Glomerular visceral epithelial cell (primary cell): ENCODE measurements around the gene STAC2.
"Not testable (repeated sequence)": the region's sequence is repeated elsewhere in the genome, so short reads cannot be mapped to it uniquely, and the experiment has no call there.

Source experiments
- DNase-seq: peaks from one replicate; pipeline ENCODE4 v3.0.0-alpha.2; 2016; ENCODE audit errors: extremely low spot score

The STAC2 gene

GRCh38 chr17:39186481-39187002 lies 39.2 kb downstream of the STAC2 start:
- no peak for DNase-seq

- no peak for DNase-seq
Measured at GRCh38 chr17:39183720-39184119, 42.0 kb downstream of the STAC2 start.

GRCh38 chr17:39183045-39183444 lies 42.7 kb downstream of the STAC2 start:
- no peak for DNase-seq

GRCh38 chr17:39181303-39181702 lies 44.4 kb downstream of the STAC2 start:
- no peak for DNase-seq

- DNase-seq, result no peak
Measured at GRCh38 chr17:39178536-39178935, 47.2 kb downstream of the STAC2 start.

GRCh38 chr17:39177256-39177655 lies 48.5 kb downstream of the STAC2 start:
- DNase-seq, result no peak

GRCh38 chr17:39175695-39176093 lies 50.1 kb downstream of the STAC2 start:
- no peak for DNase-seq

- DNase-seq, result peak; percentile 48
Measured at GRCh38 chr17:39174920-39175694, 50.6 kb downstream of the STAC2 start.

GRCh38 chr17:39173526-39174274 lies 52.0 kb downstream of the STAC2 start:
- no peak for DNase-seq

- no peak for DNase-seq
Measured at GRCh38 chr17:39173080-39173479, 52.7 kb downstream of the STAC2 start.

GRCh38 chr17:39171933-39172332 lies 53.8 kb downstream of the STAC2 start:
- no peak for DNase-seq

- DNase-seq, result no peak
Measured at GRCh38 chr17:39170558-39170957, 55.2 kb downstream of the STAC2 start.

GRCh38 chr17:39170109-39170508 lies 55.6 kb downstream of the STAC2 start:
- DNase-seq, result no peak

- DNase-seq, result no peak
Measured at GRCh38 chr17:39169518-39169917, 56.2 kb downstream of the STAC2 start.

GRCh38 chr17:39169101-39169500 lies 56.6 kb downstream of the STAC2 start:
- DNase-seq, result no peak

GRCh38 chr17:39168503-39168902 lies 57.2 kb downstream of the STAC2 start:
- not testable (repeated sequence) for DNase-seq

GRCh38 chr17:39167476-39167875 lies 58.3 kb downstream of the STAC2 start:
- no peak for DNase-seq

GRCh38 chr17:39166437-39167335 lies 59.1 kb downstream of the STAC2 start:
- DNase-seq, result no peak

GRCh38 chr17:39165841-39166349 lies 59.9 kb downstream of the STAC2 start, which contains the start of gene ARL5C:
ARL5C (minus strand) TSS chr17:39166161; CDS start chr17:39165760, 401 bp downstream.
- DNase-seq, result no peak

GRCh38 chr17:39165178-39165840 lies 60.4 kb downstream of the STAC2 start:
- no peak for DNase-seq

- peak; percentile 80 for DNase-seq
Measured at GRCh38 chr17:39164675-39165143, 61.0 kb downstream of the STAC2 start.
